Glomerular visceral epithelial cell (primary cell): ENCODE data around the gene TMEM53.

ENCODE experiments used
- DNase-seq: peaks from one replicate; pipeline ENCODE4 v3.0.0-alpha.2; 2016; ENCODE audit errors: extremely low spot score

The TMEM53 gene

DNA sequence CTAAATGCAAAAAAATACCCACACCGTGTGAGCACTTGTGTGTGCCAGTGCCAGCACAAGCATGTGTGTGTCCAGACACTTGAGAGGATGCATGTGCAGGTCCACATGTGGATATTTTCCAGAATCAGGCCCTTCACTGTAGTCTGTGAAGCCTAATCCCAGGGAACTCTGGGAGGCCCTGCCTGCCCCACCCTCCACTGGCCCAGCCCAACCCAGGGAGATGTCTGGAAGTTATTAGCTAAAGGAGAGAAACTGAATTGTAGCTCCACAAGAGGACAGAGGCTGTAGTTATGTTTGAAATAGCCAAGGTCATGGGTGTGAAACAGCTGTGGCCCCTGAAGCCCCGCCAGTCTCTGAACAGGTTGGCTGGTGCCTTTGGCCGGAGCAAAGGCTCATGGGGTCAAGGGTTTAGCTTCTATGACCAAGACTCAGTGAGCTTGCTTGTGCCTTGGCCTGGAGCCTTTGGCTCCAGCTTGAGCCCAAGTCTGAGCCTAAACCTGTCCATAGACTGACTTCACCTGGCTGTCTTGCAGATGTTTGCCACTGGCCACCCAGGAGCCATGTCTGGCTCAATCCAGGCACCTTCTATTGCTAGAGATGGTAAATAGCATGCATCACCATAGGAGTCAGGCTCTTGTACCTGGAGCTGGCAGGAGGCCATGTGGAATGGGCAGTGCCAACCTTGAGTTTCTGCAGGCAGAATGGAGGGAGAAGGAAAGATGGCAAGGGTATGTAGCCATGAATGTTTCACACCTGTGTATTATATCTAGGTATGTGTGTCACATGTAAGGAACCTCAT, 69.9 kb downstream of the TMEM53 start:
- no peak for DNase-seq

DNA sequence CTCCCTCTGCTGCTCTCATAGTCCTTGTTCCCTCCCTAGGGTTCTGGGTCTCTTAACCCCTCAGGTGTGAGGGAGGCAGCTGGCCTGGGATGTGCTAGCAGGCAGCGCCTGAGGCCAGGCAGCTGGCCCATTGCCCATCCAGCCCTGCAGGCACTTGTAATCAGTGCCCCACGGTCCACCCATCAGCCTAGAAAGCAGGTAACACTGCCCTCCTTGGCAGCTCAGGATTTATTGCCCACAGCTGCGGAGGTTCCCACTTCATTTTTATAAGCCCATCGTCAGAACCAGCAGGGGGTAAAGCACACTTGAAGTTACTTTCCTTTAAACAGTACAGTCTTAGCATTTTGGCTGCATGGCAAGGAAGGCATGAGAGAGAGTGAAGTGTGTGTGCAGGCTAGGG, 70.6 kb downstream of the TMEM53 start:
- DNase-seq: no peak
